Sigmoid colon (tissue), 7 donors: ENCODE data around the gene GNA12. TPM values are rescaled to one million over a fixed set of nuclear protein-coding genes. Genes with fewer than 3 reads are reported as not detected.

Source experiments
- DNase-seq: peaks from one replicate; pipeline ENCODE4 v3.0.0-alpha.2; 2019
- H3K27ac ChIP-seq, 4 donors: fragments of 200-600 bp; sonication (generic); one replicate each; pipeline ENCODE4 v1.5.1; 2016 to 2019; ENCODE audit warnings: mild to moderate bottlenecking in 1 of 4
- H3K27me3 ChIP-seq, 3 donors: fragments of 200-600 bp; sonication (generic); one replicate each; pipeline ENCODE4 v1.5.1; 2019; ENCODE audit warnings: mild to moderate bottlenecking in 1 of 3
- H3K36me3 ChIP-seq, 4 donors: fragments of 200-600 bp; sonication (generic); one replicate each; pipeline ENCODE4 v1.5.1; 2016 to 2019
- H3K4me1 ChIP-seq, 4 donors: fragments of 200-600 bp; sonication (generic); one replicate each; pipeline ENCODE4 v1.5.1; 2017 to 2019
- H3K4me3 ChIP-seq, 4 donors: fragments of 200-600 bp; sonication (generic); one replicate each; pipeline ENCODE4 v1.5.1; 2017 to 2019; ENCODE audit warnings: mild to moderate bottlenecking in 2 of 4, moderate library complexity in 1 of 4
- H3K9me3 ChIP-seq, 4 donors: fragments of 200-600 bp in 3 of 4; sonication (generic) in 3 of 4; one replicate each; pipeline versions ENCODE4 v1.5.1 to v1.6.1; 2013 to 2019
- EP300 ChIP-seq, 4 donors: sonication (generic); formaldehyde crosslinking; IDR thresholded peaks; one replicate each; pipeline ENCODE4 v1.6.1; 2017; ENCODE audit warnings: antibody characterized with exemption in 4 of 4
- POLR2A ChIP-seq, 2 donors: fragments of 450-650 bp; IDR thresholded peaks; one replicate each; pipeline ENCODE4 v1.6.1; 2016; ENCODE audit warnings: antibody characterized with exemption in 2 of 2, mild to moderate bottlenecking in 2 of 2, moderate library complexity in 2 of 2
- POLR2AphosphoS5 ChIP-seq, 4 donors: sonication (generic); formaldehyde crosslinking; IDR thresholded peaks; one replicate each; pipeline ENCODE4 v1.6.1; 2017; ENCODE audit warnings: antibody characterized with exemption in 4 of 4
- WGBS, 2 donors: extraction: QIAGEN DNeasy Blood & Tissue Kit; methylation state at CpG; one replicate each; pipeline ENCODE4 v1.1.7; 2013; 5-methylcytosine and 5-hydroxymethylcytosine counted together
- intact Hi-C: fragments of 100-400 bp; cut with DNase I; formaldehyde crosslinking; loops from one replicate; pipeline ENCODE4 v1.15.1; 2023
- polyA plus RNA-seq, 3 donors: library from polyadenylated mRNA; stranded (reverse); fragments of 200-250 nt; gene quantifications; one replicate each; pipeline ENCODE4 v1.2.3, GENCODE V29; 2013
- total RNA-seq, 4 donors: library from RNA; depleted of rRNA; stranded (reverse); fragments of >200 nt; gene quantifications; one replicate each; pipeline ENCODE4 v1.1.0, GENCODE V29; 2016
- TF ChIP-seq, protein P1 (sequence below), 4 experiments: fragments of 450-650 bp in 3 of 4; fragments of 200-600 bp in 1 of 4; IDR thresholded peaks; one replicate each; pipeline ENCODE4 v1.5.1; 2016 to 2019; ENCODE audit warnings: antibody characterized with exemption in 4 of 4, mild to moderate bottlenecking in 3 of 4, moderate library complexity in 2 of 4
- donor health status: healthy with polysubstance abuse.
- donor health status: Bipolar disorder and iron deficiency.
- donor health status: healthy.

The GNA12 gene
- total and polyA plus RNA-seq, 7 donors = 13.2 to 46.5 (median 22.0) TPM

DNA sequence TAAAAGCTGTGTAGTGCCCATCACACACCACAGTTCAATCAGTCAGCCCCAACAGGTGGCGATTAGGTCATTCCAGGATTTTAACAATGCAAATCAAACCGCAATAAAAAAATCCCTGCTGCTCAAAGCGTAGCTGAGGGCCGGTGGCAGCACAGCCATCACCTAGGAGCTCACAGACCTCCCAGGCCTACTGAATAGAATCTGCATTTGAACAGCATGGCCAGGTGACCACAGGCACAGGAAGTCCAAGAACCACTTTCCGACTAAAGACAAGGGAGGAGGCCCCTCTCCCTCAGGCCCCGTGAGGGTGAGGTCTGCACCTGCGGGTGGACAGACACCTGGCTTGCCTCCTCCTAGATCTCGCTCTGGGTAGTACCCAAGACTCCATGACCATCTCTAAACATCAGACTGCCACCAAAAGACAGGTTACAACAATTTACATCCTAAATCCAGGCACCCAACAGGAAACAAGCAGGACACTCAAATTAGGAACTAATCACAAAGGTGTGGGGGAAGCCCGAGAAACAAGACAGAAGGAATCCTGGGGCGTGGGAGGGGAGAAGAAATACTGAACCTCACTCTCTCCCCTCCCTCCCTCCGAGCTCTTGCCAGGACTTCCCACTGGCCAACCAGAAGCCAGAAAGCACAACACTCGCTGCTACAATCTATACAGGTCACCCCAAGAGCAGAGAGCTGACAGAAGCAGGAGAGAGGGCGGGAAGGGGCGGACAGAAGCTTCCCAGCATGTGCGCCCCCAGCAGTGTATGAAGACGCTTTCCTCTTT lies 19.2 kb downstream of the GNA12 start:
- 78 to 89% methylated on average over 16 of the region's 16 CpGs for WGBS, 2 donors
- Histone ChIP-seq H3K36me3 (no peaks in the 10 kb centered on the region), H3K27me3 (no peaks in the 10 kb centered on the region), H3K27ac (peak overlapping the region in 3 of 4 donors; percentile 29 to 55 (median 48)), H3K4me3 (peak overlapping the region in 1 of 4 donors; percentile 3), H3K4me1 (peaks cover 0 to 59% (median 51%) of the 10 kb centered on the region in 4 donors), H3K9me3 (no peaks in the 10 kb centered on the region)
- peak; percentile 60 for DNase-seq
- intact Hi-C loops = no loop called here
- TF ChIP-seq, protein P1, sequence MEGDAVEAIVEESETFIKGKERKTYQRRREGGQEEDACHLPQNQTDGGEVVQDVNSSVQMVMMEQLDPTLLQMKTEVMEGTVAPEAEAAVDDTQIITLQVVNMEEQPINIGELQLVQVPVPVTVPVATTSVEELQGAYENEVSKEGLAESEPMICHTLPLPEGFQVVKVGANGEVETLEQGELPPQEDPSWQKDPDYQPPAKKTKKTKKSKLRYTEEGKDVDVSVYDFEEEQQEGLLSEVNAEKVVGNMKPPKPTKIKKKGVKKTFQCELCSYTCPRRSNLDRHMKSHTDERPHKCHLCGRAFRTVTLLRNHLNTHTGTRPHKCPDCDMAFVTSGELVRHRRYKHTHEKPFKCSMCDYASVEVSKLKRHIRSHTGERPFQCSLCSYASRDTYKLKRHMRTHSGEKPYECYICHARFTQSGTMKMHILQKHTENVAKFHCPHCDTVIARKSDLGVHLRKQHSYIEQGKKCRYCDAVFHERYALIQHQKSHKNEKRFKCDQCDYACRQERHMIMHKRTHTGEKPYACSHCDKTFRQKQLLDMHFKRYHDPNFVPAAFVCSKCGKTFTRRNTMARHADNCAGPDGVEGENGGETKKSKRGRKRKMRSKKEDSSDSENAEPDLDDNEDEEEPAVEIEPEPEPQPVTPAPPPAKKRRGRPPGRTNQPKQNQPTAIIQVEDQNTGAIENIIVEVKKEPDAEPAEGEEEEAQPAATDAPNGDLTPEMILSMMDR (IDR thresholded peaks at IDR 0.05) = no peak
- TF ChIP-seq EP300 (IDR thresholded peaks at IDR 0.05) = no peak
- no peak for TF ChIP-seq POLR2A (IDR thresholded peaks at IDR 0.05)
- TF ChIP-seq POLR2AphosphoS5 (IDR thresholded peaks at IDR 0.05) = no peak

DNA sequence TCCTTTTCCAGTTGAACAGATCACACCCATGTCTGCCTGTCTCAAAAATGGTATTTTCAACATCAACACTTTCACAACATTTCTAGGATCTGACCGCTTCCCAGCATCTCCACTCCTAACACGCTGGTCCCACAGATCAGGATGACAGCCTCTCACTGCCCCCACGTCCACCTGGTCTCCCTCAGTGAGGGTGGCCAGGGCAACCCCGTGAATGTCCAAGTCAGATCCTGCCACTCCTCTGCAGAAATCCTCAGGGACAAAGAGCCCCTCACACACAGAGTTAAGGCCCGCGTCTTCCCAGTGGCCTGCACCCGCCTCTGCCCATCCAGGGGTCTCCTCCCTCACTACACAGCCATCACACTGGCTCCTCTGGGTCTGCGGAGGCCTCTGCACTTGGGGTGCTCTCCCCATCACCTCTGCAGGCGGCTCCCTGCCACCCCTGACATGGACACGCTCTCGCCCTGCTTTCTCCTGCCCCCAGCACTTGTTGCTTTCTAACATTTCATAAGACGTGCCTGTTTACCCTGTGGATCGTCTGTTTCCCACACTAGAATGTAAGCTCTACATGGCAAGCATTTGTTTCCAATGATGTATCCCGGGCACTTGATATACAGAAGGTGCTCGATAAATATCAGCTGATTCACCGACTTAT lies 20.0 kb downstream of the GNA12 start:
- Histone ChIP-seq H3K4me1 (peaks cover 0 to 66% (median 55%) of the 10 kb centered on the region in 4 donors), H3K27ac (peak overlapping the region in 3 of 4 donors; percentile 18 to 55 (median 48)), H3K4me3 (no peak overlapping the region), H3K27me3 (no peaks in the 10 kb centered on the region), H3K9me3 (no peaks in the 10 kb centered on the region), H3K36me3 (no peaks in the 10 kb centered on the region)
- 90 to 92% methylated on average over 16 of the region's 16 CpGs for WGBS, 2 donors
- no peak for DNase-seq
- no peak for TF ChIP-seq POLR2AphosphoS5 (IDR thresholded peaks at IDR 0.05)
- no peak for TF ChIP-seq EP300 (IDR thresholded peaks at IDR 0.05)
- TF ChIP-seq, protein P1 (IDR thresholded peaks at IDR 0.05) = no peak
- no peak for TF ChIP-seq POLR2A (IDR thresholded peaks at IDR 0.05)
- intact Hi-C loops = no loop called here

DNA sequence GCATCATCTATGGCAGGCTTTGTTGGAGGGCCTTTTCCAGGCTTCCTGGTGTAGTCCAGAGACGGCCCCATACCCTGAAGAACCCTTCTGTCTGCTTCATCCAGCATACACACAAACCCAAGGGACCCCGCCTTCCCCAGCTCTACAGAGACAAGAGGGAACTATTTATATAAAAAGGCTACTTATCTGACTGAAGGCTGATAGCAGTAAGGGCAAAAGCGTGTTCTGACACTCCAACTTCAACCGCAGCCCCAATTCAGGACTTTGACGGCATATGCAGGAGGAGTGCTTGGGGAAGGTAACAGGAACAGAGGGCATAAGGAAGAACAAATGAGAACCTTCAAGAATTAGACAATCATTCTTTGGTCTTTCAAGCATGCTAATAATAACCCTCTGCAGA lies 21.0 kb downstream of the GNA12 start:
- no peaks in the 10 kb centered on the region for H3K27me3 ChIP-seq
- H3K4me1 ChIP-seq = peaks cover 0 to 77% (median 62%) of the 10 kb centered on the region in 4 donors
- H3K4me3 ChIP-seq = no peak overlapping the region
- intact Hi-C loops = no loop called here
- 91 to 95% methylated on average over 5 of the region's 5 CpGs for WGBS, 2 donors
- no peaks in the 10 kb centered on the region for H3K36me3 ChIP-seq
- TF ChIP-seq, protein P1 (IDR thresholded peaks at IDR 0.05) = no peak
- TF ChIP-seq EP300 (IDR thresholded peaks at IDR 0.05) (no peak), POLR2AphosphoS5 (IDR thresholded peaks at IDR 0.05) (no peak)
- DNase-seq = peak; percentile 13
- peak overlapping the region in 3 of 4 donors; percentile 26 to 48 (median 30) for H3K27ac ChIP-seq
- H3K9me3 ChIP-seq = no peaks in the 10 kb centered on the region

DNA sequence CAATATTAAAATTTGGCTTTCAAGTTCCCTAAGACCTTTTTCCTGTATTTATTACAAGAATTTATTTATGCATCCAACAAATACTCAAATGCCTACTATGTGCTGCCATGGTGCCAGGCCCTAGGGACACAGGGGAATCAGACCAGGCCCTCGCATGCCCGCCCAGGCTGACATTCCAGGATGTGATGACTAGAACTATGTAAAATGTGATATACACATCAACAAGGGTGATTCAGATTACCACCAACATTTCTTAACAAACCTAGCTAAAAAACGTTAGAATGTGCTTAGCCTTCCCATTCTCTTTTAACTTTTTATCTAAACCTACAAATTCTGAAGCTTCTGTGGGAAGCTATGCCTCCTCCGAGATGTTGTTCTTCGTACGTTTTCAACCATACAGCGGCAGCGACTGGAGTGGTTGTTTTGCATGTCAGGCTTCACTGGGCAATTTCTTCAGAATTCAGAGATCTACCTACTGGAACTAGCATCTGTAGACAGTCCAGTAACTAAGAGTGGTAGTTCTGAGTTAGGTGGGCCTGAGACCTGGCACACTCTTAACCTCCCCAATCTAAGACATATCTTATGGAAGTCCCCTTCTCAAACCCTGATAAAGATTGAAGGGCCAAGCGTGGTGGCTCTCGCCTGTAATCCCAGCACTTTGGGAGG lies 22.1 kb downstream of the GNA12 start:
- Histone ChIP-seq H3K4me1 (peaks cover 0 to 86% (median 73%) of the 10 kb centered on the region in 4 donors), H3K36me3 (no peaks in the 10 kb centered on the region), H3K4me3 (no peak overlapping the region), H3K27ac (peak overlapping the region in 3 of 4 donors; percentile 50 to 60 (median 55)), H3K9me3 (no peaks in the 10 kb centered on the region), H3K27me3 (no peaks in the 10 kb centered on the region)
- TF ChIP-seq POLR2A (IDR thresholded peaks at IDR 0.05) (no peak), EP300 (IDR thresholded peaks at IDR 0.05) (no peak), POLR2AphosphoS5 (IDR thresholded peaks at IDR 0.05) (peak in 1 of 4 donors; percentile 6)
- DNase-seq = peak; percentile 63
- WGBS, 2 donors = 85 to 93% methylated on average over 10 of the region's 10 CpGs
- intact Hi-C loops = no loop called here
